MG63 (cell line): ENCODE data around the gene TMEM198. TPM values are rescaled to one million over a fixed set of nuclear protein-coding genes. Genes with fewer than 3 reads are reported as not detected.
A peak's percentile ranks its signal among the peaks of the same experiment; 100 is the strongest.

Source experiments
- DNase-seq: peaks from one replicate; pipeline ENCODE4 v3.0.0-alpha.2; 2020
- H3K27me3 ChIP-seq: fragments of 250-450 bp; sonication (Bioruptor Pico); 2 replicates; pipeline ENCODE4 v1.5.1; 2020; ENCODE audit warnings: mild to moderate bottlenecking, moderate library complexity
- H3K36me3 ChIP-seq: fragments of 250-450 bp; sonication (Bioruptor Pico); 2 replicates; pipeline ENCODE4 v1.5.1; 2020; ENCODE audit warnings: mild to moderate bottlenecking, moderate library complexity
- H3K4me3 ChIP-seq: fragments of 250-450 bp; sonication (Bioruptor Pico); 2 replicates; pipeline ENCODE4 v1.5.1; 2020; ENCODE audit warnings: mild to moderate bottlenecking, moderate library complexity
- H3K9me3 ChIP-seq: fragments of 250-450 bp; sonication (Bioruptor Pico); 2 replicates; pipeline ENCODE4 v1.5.1; 2020; ENCODE audit warnings: mild to moderate bottlenecking, moderate library complexity
- total RNA-seq: library from RNA; depleted of rRNA; stranded (reverse); fragments of >200 nt; shearing (Covaris generic); gene quantifications from 2 replicates; pipeline ENCODE4 v1.2.3, GENCODE V29; 2014; ENCODE audit warnings: low replicate concordance

Gene TMEM198
- total RNA-seq, 1 experiment from 2014 or later = 5.1 TPM

DNA sequence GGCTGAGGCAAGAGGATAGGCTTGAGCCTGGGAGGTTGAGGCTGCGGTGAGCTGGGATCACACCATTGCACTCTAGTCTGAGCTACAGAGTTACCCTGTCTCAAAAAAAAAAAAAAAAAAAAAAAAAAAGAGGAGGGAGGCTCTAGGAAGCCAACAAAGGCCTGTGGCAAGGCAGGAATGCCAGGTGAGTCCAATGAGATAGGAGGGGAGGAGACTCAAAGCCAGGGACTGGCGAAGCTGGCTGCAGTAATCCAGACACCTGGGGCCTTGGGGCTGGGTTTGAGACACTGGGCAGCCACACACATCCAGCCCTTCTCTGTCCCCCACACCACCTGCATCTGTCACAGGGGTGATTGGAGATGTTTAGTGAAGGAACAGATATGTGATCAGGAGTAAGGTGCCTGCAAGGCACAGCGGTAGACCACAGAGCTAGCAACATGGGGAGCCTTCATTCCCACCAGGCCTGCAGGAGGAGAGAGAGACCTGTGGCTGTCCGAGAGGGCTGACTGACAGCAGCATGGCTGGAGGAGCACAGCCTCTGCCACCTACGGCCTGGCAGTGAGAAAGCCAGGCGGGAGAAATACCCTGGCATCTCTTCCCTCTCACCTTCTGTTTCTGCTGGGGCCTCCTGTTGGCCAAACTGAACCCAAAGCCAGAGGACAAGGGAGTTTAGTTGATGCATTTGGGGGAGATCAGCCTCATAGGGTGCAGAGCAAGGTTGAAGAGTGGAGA, 9.7 kb upstream of the TMEM198 start:
- DNase-seq = no peak
- Histone ChIP-seq H3K4me3 (no peak overlapping the region), H3K27me3 (peaks cover 10% of the 10 kb centered on the region), H3K9me3 (no peaks in the 10 kb centered on the region), H3K36me3 (no peaks in the 10 kb centered on the region)

DNA sequence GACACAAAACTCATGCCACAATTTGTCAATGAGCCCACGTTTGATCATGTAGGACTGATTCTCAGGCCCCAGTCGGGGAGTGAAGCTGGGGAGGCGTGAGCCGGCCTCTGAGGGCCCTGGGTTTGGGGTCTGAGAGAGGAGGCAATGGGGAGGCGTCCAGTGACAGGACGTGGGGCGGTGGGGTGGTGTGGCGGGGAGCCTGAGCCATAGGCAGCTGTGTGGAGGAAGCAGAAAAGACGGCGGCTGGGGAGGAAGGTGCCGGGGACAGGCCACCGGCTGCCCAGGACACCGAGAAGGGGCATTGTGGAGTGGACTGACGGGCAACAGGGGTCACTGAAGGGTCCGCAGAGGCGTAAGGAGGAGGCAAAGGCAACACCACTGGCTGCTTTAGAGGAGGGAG, 7.4 kb upstream of the TMEM198 start:
- no peaks in the 10 kb centered on the region for H3K9me3 ChIP-seq
- H3K4me3 ChIP-seq = no peak overlapping the region
- DNase-seq = no peak
- H3K27me3 ChIP-seq = no peaks in the 10 kb centered on the region
- peaks cover 11% of the 10 kb centered on the region for H3K36me3 ChIP-seq

DNA sequence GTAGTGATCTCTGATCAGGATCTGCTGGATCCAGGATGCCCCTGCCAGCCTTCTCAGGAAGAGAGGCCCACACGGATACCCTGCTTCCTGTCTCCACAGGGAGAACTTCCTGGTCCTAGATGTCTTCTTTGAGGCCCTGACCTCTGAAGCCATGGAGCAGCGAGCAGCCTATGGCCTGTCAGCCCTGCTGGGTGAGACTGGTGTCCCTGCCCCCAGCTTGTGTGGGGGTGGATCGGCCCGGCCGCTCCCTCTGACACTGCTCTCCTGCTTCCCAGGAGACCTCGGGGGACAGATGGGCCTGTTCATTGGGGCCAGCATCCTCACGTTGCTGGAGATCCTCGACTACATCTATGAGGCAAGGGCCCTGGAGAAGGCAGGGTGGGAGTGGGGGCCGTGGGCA, 6.9 kb upstream of the TMEM198 start:
- no peaks in the 10 kb centered on the region for H3K27me3 ChIP-seq
- DNase-seq = no peak

DNA sequence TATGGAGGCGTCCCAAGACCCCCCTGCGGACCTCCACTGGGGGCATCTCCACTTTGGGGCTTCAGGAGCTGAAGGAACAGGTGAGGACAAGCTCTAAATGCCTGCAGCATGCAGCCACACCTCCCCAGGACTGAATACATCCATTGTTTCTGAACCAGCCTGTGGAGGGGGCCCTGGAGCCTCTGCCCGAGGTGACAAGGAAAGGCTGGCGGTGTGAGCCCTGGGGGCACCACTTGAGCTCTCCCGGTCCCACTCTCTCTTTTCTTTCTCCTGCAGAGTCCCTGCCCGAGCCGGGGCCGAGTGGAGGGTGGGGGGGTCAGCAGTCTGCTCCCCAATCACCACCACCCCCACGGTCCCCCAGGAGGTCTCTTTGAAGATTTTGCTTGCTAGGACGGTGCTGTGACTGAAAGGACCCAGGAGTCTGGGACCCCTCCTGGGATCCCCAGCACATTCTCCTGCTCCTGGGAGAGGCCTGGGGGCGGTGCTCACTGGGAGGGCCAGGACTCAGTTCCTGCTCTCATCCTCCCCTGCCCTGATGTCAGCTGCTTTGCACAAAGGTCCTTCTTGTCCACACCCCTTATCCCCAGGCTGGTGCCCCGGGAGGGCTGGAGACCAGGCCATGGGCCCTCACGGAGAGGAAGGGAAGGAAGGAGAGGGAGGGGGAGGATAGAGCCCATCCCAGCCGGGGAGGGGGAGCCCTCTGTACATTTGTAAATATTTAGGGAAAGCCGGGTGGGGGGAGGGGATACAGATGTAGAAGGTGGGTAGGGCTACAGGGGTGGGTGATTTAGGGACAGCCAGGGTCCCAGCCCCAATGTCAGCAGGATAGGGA, 6.0 kb upstream of the TMEM198 start:
- no peaks in the 10 kb centered on the region for H3K9me3 ChIP-seq
- H3K36me3 ChIP-seq = peaks cover 15% of the 10 kb centered on the region
- no peak overlapping the region for H3K4me3 ChIP-seq
- no peak for DNase-seq
- H3K27me3 ChIP-seq = no peaks in the 10 kb centered on the region

More for the DNA sequence above, 6.9 kb upstream of the TMEM198 start:
- Histone ChIP-seq H3K36me3 (peaks cover 15% of the 10 kb centered on the region), H3K4me3 (no peak overlapping the region), H3K9me3 (no peaks in the 10 kb centered on the region)

DNA sequence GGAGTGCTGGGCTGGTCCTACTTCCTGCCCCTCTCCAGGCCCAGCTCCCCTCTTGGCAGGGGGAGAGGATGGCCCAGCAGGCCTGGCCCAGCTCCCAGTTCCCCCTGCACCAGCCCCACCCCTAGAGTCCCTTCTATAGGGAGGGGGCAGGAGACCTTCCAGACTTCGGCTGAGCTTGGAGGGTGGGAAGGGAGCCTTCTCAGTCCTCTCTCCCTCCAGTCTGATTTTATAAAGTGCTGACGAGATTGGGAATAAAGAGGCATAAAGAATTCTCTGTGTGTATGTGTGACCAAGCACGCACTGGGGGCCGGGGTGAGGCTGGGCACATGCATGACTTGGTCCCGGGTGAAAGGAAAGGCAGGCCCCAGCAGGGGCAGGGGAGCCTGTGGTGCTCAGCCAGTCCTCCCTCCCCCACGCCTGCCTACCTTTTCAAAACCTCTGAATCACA, 5.3 kb upstream of the TMEM198 start:
- no peak for DNase-seq
- Histone ChIP-seq H3K36me3 (peaks cover 15% of the 10 kb centered on the region), H3K9me3 (no peaks in the 10 kb centered on the region), H3K4me3 (no peak overlapping the region), H3K27me3 (no peaks in the 10 kb centered on the region)

DNA sequence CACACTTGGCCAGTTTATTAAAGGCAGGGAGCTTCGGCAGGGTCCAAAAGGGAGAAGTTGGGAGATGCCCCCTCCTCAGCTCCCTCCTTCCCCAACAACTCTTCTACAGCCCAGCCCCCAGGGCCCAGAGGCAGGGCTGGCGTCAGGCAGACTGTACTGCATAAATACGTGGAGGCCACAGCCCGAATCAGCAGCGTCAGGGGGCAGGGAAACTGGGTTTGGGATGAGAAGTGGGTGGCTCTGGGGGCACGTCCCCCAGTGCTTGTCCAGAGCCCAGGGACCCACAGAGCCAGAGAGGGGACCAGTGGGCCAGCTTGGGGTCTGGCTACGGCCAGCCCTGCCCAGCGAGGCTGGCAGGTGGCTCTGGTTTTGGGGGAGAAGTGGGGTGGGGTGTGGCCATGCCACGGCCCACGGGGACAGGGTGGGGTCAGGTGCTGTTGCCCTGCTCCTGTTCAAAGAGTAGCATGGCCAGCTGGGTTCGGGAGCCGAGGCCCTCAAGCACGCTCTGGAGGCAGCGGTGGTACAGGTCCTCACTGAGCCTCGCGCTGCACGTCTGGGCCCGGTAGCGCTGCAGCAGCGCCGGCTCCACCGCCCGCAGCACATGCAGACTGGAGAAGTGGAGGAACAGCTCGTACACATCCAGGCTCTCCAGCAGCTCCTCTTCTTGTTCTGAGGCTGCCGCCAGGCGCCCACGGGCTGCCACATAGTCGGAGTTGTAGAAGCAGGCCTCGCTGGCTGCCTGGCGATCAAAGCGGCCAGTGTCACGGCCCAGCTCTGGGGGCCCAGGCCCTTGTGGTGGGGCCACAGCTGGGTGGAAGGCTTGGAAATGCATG, 4.7 kb upstream of the TMEM198 start:
- no peak overlapping the region for H3K4me3 ChIP-seq
- H3K9me3 ChIP-seq = no peaks in the 10 kb centered on the region
- DNase-seq = no peak
- H3K36me3 ChIP-seq = peaks cover 15% of the 10 kb centered on the region
- H3K27me3 ChIP-seq = no peaks in the 10 kb centered on the region

DNA sequence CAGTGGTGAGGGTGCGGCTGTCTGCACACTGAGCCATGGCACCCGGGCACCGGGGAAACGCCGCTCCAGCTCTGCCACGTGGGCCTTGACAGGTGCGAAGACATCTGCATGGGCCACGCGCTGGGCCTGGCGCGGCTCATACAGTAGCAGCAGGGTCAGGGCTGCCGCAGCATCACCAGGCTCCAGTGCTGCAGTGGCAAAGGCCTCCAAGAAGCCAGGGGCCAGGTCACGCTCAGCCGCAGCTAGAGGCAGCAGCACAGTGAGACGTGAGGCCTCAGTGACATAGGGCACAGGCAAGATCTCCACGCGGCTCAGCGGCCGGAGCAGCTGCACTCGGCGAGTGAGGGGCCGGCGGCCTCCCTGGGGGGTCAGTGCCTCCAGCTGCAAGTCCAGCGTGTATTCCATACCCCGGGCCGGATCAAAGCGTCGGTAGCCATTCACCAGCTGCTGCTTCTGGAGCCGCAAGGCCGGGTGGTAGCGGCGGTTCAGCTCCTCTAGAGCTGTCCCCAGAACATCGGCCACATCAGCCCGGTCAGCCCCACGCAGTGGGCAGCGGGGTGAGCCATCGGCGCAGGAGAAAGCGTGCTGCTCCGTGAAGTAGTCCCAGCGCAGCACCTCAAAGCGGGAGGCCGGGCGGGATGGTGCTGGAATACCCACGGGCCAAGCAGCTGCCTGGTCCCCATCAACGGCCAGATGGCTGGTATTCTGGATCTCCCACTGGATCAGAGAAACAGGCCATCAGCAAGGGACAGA, 3.7 kb upstream of the TMEM198 start:
- no peak for DNase-seq

DNA sequence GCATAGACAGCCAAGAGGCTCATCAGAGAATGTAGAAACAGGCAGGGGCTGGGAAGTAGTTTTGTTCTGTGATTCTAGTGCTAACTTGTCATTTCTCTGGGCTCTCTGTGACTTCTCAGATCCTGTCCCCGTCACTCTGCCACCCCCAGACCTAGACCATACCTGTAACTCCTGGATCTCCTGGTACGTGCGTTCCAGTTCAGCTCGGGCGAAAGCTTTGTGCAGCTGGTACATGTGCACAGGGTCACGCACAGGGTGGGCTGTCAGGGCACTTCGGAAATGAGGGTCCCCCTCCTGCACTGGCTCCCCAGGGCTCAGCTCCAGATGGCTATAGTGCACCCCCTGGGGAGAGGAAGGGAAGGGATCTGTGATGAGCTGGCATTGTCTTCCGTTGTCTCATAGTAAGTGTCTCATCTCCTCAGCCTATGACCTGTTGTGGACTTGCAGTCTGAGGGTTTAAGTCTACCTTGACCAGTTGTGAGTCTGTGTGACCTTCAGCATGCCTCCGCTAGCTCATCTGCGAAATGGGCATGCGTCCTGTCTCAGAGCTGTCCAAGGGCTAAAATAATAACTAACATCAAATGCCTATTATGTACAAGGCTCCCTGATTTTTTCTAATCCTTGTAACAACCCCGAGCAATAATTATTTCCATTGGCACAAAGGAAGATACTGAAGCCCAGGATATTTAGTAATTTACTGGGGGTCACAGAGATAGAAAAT, 2.9 kb upstream of the TMEM198 start:
- no peaks in the 10 kb centered on the region for H3K9me3 ChIP-seq

More for the DNA sequence above, 3.7 kb upstream of the TMEM198 start:
- Histone ChIP-seq H3K9me3 (no peaks in the 10 kb centered on the region), H3K27me3 (no peaks in the 10 kb centered on the region), H3K4me3 (no peak overlapping the region), H3K36me3 (peaks cover 15% of the 10 kb centered on the region)

DNA sequence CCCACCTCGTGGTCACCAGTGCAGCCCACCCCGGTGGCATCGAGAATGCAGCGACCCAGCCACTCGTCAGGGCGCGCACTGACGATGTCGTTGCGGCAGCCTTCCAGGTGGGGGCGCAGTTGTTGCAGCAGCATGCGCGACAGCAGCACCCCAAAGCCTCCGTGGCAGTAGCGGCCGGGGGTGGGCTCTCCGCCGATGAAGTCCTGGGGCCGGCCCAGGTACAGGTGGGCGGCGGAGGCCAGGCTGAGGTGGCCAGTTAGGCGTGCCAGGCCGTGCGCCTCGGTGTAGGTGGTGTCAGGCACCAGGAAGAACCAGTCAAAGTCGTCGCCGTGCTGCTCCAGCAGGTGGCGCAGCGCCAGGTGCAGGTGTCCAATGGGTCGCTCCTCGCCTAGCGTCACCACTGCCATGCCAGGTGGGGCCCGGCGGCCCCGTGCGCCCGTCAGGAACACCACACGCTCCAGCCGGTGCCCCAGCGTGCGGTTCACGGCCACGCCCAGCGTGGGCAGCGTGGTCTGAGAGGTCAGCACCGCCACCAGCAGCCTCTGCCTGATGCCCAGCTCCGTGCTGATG, 2.1 kb upstream of the TMEM198 start:
- Histone ChIP-seq H3K4me3 (no peak overlapping the region), H3K9me3 (no peaks in the 10 kb centered on the region), H3K36me3 (peaks cover 15% of the 10 kb centered on the region), H3K27me3 (no peaks in the 10 kb centered on the region)
- no peak for DNase-seq

More for the DNA sequence above, 2.9 kb upstream of the TMEM198 start:
- Histone ChIP-seq H3K27me3 (no peaks in the 10 kb centered on the region), H3K4me3 (no peak overlapping the region), H3K36me3 (peaks cover 15% of the 10 kb centered on the region)
- no peak for DNase-seq

DNA sequence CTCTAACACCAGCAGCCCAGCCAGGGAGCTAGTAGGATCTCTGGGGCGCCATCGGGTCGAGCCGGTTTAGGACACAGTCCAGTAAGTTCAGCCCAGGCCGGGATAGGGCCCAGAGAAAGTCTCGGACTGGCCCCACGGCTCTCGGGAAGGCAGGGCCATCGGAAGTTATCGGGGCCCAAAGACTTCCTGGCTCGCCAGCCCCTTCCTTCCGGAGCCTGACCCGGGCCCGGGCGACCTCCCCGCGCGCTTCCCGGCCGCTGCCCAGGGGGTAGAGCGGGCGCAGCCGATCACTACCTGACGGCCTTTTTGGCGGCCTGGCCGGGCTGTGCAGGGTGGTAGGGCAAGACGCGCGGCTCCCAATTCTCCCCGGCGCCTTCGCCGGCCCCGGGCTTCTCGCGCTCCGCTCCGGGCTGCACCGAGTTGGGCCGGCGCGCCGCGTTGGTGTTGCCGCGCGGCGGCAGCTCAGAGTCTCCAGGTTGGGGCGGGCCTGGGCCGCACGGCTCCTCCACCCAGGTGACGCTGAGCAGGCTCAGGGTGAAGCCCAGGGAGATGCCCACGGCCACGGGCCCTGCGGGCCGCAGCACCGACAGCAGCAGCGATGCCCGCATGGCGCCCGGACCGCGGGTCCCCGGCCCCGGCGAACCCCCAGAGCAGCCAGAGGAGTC, 765 bp upstream of the TMEM198 start:
- Histone ChIP-seq H3K27me3 (no peaks in the 10 kb centered on the region), H3K9me3 (no peaks in the 10 kb centered on the region), H3K36me3 (peaks cover 15% of the 10 kb centered on the region), H3K4me3 (peak overlapping the region; percentile 58)
- peak; percentile 43 for DNase-seq

DNA sequence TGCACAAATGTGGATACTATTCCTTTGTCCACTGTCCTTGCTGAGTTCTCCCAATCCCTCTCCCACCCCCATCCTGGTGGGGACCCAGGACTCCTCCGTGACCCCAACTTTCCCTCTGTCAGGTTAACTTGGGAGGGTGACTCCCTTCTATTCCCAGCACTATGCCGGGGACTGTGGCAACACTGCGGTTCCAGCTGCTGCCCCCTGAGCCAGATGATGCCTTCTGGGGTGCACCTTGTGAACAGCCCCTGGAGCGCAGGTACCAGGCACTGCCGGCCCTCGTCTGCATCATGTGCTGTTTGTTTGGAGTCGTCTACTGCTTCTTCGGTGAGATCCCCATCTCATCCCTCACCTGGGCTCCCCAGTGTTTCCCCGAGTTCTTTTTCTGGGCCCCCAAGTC, 739 bp downstream of the TMEM198 start:
- Histone ChIP-seq H3K4me3 (peak overlapping the region; percentile 58), H3K9me3 (no peaks in the 10 kb centered on the region), H3K36me3 (peaks cover 15% of the 10 kb centered on the region), H3K27me3 (no peaks in the 10 kb centered on the region)
- no peak for DNase-seq

DNA sequence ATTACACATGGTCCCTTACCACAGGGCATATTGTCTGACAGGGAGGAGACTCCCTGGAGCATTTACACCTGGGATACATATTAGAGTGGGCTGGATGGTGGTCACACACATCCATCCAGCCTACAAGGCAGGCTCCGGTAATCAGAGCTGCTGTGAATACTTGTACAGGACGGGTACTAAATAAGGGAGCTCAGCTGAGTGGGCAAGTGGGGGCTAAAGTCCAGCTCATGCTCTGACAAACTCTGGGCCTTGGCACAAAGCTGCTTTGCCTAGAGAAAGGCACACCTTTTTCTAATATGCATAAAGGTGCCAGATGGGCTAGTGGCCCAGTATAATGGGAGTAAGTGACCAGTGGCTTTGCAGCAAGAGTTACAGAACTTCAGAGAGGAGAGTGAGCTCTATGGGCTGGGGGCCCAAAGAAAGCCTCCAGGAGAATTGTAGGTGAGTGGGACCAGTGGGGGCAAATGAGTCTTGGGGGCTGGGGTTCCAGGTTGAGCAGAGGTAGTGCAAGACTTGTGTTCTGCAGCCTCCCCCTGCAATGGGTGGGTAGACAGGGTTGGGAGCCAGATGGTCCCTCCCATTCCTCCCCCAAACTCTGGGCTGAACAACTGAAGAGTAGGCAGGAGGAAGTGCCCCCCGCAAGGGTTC, 1.6 kb downstream of the TMEM198 start:
- Histone ChIP-seq H3K27me3 (no peaks in the 10 kb centered on the region), H3K36me3 (peaks cover 14% of the 10 kb centered on the region), H3K9me3 (no peaks in the 10 kb centered on the region), H3K4me3 (no peak overlapping the region)
- no peak for DNase-seq

DNA sequence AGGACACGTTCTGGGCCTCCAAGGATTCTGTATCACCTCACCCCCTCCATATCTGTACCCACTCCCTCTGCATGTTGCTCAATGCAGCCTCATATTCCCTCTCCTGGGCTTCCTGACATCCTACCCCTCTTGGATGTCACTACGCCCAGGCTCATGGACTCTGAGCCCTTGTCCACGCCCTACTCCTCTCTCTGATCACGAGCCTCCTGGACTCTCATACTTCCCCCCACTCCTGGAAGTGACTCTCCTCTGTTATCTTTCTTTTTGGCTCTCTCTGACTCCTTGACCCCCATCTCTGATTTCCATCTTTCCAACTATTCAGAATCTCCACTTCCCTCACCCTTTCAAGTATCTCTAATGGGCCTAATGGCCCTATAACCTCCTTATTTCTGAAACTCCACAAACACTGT, 2.1 kb downstream of the TMEM198 start:
- Histone ChIP-seq H3K27me3 (no peaks in the 10 kb centered on the region), H3K9me3 (no peaks in the 10 kb centered on the region), H3K4me3 (no peak overlapping the region), H3K36me3 (peaks cover 8% of the 10 kb centered on the region)
- DNase-seq = no peak

DNA sequence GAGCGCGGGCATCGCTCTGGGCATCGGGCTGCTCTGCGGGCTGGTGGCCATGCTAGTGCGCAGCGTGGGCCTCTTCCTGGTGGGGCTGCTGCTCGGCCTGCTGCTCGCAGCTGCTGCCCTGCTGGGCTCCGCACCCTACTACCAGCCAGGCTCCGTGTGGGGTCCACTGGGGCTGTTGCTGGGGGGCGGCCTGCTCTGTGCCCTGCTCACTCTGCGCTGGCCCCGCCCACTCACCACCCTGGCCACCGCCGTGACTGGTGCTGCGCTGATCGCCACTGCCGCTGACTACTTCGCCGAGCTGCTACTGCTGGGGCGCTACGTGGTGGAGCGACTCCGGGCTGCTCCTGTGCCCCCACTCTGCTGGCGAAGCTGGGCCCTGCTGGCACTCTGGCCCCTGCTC, 3.8 kb downstream of the TMEM198 start:
- Histone ChIP-seq H3K36me3 (no peaks in the 10 kb centered on the region), H3K4me3 (no peak overlapping the region), H3K9me3 (no peaks in the 10 kb centered on the region), H3K27me3 (no peaks in the 10 kb centered on the region)
- DNase-seq = no peak

DNA sequence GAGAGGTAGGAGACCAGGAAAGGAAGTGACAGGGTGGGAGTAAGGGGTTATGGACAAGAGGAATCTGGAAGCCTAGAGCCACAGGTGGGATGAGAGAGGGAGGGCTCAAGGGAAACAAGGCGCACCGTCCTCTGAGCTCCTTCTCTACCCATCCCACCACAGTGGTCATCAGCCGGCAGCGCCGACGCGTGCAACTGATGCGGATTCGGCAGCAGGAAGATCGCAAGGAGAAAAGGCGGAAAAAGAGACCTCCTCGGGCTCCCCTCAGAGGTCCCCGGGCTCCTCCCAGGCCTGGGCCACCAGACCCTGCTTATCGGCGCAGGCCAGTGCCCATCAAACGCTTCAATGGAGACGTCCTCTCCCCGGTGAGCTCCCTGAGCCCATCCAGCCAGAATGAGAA, 5.2 kb downstream of the TMEM198 start:
- no peaks in the 10 kb centered on the region for H3K9me3 ChIP-seq
- no peak for DNase-seq
- no peak overlapping the region for H3K4me3 ChIP-seq
- H3K27me3 ChIP-seq = no peaks in the 10 kb centered on the region
- no peaks in the 10 kb centered on the region for H3K36me3 ChIP-seq
